Femur (tissue), 1 donor: Measurements from ENCODE around the gene PXT1.
"Not testable (repeated sequence)": the region's sequence is repeated elsewhere in the genome, so short reads cannot be mapped to it uniquely, and the experiment has no call there.

Source experiments
- DNase-seq: peaks from one replicate; pipeline ENCODE4 v3.0.0-alpha.2; 2017

Gene PXT1

DNA sequence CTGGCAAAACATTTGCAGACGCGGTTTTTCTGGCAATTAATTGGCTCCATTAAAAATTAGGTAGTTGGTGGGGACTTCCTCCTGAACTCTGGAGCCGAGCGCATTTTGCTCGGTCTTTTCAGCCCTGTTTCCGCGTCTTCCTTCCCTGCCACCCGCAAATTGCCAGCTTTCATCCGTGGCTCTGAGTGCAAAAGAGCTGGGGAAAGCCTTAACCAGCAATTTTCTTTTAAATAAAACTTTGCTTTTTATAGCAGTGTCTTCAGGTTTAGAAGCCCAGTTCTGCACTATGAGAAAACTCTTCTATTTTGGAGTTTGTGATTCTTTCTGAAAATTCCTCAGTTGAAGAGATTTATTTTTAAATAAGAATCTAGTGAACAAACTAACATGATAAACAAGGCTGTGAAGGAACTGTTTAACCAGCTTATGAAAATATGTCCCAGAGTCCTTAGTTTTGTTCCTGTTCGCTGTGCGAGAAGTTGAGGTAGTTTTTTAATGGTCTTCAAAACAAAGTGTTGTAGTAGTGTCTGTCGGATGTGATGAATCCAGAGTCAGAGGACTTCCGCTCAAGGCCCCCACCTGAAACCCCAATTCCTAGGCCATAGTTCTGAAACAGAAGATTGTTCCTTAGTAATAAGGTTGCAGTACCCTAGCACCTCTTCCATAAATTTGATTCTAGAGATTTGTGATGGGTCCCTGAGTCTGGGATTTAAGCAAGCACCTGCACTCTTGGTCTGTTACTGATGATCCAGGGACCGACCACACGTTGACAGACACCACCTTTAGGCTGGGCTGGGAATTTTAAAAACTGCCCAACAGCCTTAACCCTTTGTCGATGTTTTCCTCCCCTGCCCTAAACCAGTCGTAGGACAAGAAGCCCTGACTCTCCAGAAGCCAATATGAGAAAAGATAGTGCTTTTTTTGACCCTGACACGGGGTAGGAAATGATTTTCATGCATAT is 1.1 kb upstream of the PXT1 start:
- DNase-seq: no peak

- DNase-seq: no peak
Observed at GRCh38 chr6:36442103-36442670, 467 bp downstream of the PXT1 start.

GRCh38 chr6:36441307-36441894 is 1.3 kb downstream of the PXT1 start:
- peak; percentile 92 for DNase-seq

DNA sequence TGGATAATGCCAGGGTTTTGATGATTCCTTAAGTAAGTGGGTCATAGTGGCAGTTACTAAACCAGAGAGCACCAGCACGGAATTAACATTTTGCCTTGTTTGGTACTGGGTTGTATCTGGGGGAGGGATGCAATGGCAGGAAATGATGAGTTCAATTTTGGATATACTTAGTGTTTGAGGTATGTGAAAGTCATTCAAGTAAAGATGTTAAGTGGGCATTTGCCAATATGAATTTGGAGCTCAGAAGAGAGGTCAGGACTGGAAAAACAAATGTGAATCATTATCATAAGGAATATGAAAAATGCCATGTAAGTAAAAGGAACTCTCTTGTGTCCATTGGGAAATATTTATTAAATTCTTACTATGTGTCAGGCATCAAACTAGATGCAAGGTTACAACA is 6.2 kb downstream of the PXT1 start:
- no peak for DNase-seq

DNA sequence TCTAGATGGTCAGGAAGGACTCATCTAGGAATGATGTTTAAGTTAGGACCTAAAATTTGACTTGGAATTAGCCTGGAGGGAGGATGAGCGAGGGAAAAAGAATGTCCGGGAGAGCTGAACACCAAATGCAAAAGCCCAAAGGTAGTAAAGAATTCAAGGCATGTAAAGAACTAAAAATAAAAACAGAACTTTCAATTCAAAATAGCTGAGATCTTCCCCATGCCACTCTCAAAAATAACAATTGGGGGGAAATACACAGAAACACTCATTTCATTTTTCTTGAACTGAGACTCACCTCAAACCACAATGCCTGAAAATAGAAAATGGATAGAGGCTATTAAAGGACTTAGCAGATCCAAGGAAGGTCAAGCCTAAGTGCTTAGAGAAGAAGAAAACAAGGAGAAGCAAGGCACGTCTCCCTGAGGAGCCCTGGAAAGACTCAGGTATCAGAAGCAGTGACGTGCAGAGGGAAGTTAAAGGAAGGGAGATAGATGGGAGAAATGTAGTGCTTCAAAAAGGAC is 10.4 kb downstream of the PXT1 start:
- no peak for DNase-seq

GRCh38 chr6:36431197-36431596 is 11.5 kb downstream of the PXT1 start:
- DNase-seq: no peak

DNA sequence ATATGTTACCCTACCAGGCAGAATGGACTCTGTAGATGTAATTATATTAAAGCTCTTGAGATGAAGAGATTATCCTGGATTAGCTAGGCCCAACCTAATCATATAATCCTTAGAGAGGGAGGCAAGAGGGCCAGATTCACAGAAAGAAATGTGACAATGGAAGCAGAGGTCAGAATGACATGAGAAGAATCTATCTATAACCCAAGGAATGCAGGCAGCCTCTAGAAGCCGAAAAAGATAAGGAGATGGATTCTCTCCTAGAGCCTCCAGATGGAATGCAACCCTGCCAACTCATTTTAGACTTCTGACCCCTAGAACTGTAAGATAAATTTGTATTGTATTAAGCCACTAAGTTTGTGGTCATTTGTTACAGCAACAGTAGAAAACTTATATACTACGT is 12.3 kb downstream of the PXT1 start:
- DNase-seq: no peak

DNA sequence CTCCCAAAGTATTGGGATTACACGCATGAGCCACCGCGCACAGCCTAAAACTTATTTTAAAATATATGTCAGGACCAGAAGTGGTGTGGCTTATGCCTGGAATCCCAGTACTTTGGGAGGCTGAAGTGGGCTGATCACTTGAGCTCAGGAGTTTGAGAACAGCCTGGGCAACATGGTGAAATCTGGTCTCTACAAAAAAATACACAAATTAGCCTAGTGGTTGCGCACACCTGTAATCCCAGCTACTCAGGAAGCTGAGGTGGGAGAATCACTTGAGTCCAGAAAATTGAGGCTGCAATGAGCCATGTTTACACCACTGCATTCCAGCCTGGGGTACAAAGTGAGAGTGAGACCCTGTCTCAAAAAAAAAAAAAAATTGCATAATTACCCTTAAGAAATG is 13.7 kb downstream of the PXT1 start:
- no peak for DNase-seq

GRCh38 chr6:36426622-36427021 is 16.0 kb downstream of the PXT1 start:
- DNase-seq: no peak

DNA sequence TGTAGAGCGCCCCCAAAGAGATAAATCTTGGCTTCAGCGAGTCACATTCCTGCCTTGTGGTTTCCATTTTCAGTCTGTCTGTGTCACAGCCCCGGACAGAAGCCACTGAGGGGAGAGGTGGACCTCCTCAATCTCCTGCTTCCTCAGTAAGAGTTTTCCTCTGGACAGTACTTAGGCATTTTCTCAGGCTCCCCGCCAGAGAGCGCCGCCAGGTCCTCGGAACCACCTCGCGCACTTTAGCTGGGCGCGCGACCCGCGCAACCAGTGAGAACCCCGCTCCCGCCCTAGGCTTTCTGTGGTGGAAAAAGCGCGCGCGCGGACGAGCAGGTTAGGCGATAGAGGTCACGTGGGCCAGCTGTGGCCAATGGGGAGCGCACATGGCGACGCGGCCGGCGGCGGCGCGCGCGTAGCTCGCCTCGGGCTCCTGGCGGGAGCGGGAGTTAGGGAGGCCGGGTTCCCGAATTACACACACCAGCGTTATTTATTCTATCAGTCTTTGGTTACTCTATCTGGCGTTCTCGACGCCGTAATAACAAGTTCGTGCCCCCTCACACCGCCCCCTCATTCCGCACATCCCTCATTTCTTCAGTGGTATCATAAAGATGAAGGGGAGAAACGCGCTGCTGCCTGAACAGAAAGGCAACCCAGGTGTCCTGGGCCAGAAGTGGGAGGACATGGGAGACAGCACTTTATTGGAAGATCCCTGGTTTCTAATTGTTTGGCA is 19.4 kb downstream of the PXT1 start:
- DNase-seq: peak; percentile 99

GRCh38 chr6:36422714-36423100 is 19.9 kb downstream of the PXT1 start:
- no peak for DNase-seq

DNA sequence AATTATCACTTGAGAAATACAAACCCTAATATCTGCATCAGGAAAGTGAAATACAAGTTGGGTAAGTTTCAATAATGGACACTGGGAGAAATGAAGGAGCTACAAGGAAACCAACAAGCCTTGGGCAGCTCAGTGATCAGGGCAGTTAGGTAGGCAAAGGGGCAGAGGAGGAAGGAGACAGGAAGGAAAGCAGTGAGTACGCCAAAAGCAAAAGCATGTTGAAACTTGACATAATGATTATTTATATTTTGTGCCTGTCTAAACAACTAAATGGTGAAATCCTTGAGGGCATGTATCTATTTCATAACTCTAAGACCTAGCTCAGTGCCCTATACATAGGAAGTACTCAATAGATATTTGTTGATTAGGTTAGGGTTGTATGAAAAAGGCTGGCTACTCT is 23.3 kb downstream of the PXT1 start:
- no peak for DNase-seq

DNA sequence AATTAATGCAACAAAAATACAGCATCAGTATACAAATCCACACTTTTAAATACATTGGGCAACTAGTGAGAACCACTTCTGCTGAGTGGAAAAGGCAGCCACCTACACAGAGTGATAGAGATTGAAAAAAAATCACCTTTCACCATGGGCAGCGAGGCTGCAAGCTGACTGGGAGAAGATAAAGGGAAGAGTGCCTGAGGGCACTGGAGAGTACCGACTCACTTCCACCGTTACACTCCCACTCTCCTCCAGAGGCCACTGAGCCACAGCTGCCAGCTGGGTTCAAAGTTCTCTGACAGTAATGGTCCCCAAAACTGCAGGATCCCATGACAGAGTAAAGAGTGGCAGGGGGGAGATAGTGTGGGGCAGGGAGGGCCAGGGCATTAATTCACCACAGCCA is 24.1 kb downstream of the PXT1 start:
- no peak for DNase-seq

DNA sequence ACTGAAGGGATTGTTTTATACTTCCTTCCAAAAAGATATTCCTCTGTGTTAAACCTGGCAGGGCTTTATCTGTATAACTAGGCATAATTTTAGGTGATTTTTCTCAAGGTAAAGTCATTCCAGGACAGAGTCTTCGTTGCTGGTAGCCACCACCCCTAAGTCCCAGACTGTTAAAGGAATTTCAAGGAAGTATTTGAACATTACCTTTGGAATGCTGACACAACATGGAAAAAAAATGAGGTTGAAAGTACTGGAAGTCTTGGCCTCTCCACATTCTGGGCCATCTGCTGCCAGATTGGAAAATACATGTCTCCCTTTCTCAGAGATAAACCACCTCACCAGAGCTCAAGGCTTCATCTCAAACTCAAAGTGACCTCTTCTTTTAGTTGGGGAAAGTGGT is 28.2 kb downstream of the PXT1 start:
- no peak for DNase-seq

- no peak for DNase-seq
Observed at GRCh38 chr6:36413489-36414480, 28.9 kb downstream of the PXT1 start.

DNA sequence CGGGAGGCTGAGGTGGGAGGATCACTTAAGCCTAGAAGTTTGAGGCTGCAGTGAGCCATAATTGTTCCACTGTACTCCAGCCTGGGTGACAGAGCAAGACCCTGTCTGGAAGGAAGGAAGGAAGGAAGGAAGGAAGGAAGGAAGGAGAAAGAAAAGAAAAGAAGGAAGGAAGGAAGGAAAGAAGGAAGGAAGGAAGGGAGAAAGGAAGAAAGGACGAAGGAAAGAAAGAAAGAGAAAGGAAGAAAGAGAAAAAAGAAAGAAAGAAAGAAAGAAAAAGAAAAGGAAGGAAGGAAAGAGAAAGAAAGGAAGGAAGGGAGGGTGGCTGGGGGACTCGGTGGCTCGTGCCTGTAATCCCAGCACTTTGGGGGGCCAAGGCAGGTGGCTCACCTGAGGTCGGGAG is 32.9 kb downstream of the PXT1 start:
- not testable (repeated sequence) for DNase-seq

GRCh38 chr6:36404164-36404563 is 38.5 kb downstream of the PXT1 start:
- no peak for DNase-seq

DNA sequence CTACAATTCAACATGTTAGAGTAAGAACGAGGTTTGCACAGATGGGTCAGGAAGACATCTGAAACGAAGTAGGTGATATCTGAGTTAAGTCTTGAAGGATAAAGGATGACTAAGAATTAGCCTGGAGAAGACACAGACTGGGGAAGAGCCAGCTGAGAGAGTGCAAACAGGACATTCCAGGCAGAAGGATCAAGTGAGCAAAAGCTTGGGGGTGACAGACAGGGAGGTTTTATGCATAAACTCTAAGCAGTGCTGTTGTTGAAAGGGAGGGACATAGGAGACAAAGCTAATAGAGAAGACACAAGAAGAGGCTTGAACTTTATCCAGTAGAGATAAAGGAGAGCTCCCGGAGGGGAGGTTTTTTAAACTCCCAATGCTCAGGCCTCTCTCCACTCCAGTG is 40.2 kb downstream of the PXT1 start:
- no peak for DNase-seq

- DNase-seq: no peak
Observed at GRCh38 chr6:36399970-36400369, 42.7 kb downstream of the PXT1 start.

- DNase-seq: no peak
Observed at GRCh38 chr6:36392621-36393020, 50.0 kb downstream of the PXT1 start.

DNA sequence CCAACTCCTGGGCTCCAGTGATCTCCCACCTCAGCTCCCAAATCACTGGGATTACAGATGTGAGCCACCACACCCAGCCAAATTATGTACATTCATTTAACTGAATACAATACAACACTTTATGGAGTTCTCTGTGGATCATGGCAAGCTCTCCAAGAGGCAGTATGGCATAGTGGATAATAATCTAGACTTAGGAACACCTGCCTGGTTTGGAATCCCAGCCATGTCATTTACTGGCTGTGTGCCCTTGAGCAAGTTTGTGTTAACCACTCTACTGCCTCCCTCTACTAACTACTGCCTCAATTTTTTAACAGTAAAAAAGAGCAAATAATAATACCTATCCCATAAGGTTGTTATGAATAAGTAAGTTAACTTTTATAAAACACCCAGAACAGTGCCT is 53.3 kb downstream of the PXT1 start:
- DNase-seq: no peak
